Suprapubic skin (tissue), 4 donors: ENCODE measurements around the gene PPAT. TPM values are rescaled to one million over a fixed set of nuclear protein-coding genes. Genes with fewer than 3 reads are reported as not detected.

Source experiments
- DNase-seq, 2 donors: peaks; one replicate each; pipeline ENCODE4 v3.0.0-alpha.2; 2019; ENCODE audit warnings: low spot score in 2 of 2
- H3K27ac ChIP-seq: fragments of 200-600 bp; sonication (generic); one replicate; pipeline ENCODE4 v1.5.1; 2019
- H3K27me3 ChIP-seq: fragments of 200-600 bp; sonication (generic); one replicate; pipeline ENCODE4 v1.5.1; 2019
- H3K36me3 ChIP-seq: fragments of 200-600 bp; sonication (generic); one replicate; pipeline ENCODE4 v1.5.1; 2019
- H3K4me1 ChIP-seq: fragments of 200-600 bp; sonication (generic); one replicate; pipeline ENCODE4 v1.5.1; 2019
- H3K4me3 ChIP-seq: fragments of 200-600 bp; sonication (generic); one replicate; pipeline ENCODE4 v1.5.1; 2019; ENCODE audit warnings: mild to moderate bottlenecking
- H3K9me3 ChIP-seq: fragments of 200-600 bp; sonication (generic); one replicate; pipeline ENCODE4 v1.5.1; 2019
- CTCF ChIP-seq, 2 donors: fragments of 200-600 bp in 1 of 2; fragments of 450-650 bp in 1 of 2; sonication (generic) in 1 of 2; IDR thresholded peaks; one replicate each; pipeline ENCODE4 v1.5.1; 2016 to 2019; ENCODE audit warnings: antibody characterized with exemption in 2 of 2, mild to moderate bottlenecking in 1 of 2, moderate library complexity in 1 of 2
- EP300 ChIP-seq: sonication (generic); formaldehyde crosslinking; IDR thresholded peaks from one replicate; pipeline ENCODE4 v1.6.1; 2017; ENCODE audit warnings: antibody characterized with exemption
- POLR2A ChIP-seq, 2 donors: fragments of 450-650 bp; IDR thresholded peaks; one replicate each; pipeline ENCODE4 v1.6.1; 2017; ENCODE audit warnings: antibody characterized with exemption in 2 of 2, mild to moderate bottlenecking in 2 of 2, moderate library complexity in 2 of 2
- POLR2AphosphoS5 ChIP-seq, 3 donors: sonication (generic); formaldehyde crosslinking; IDR thresholded peaks; one replicate each; pipeline ENCODE4 v1.6.1; 2017; ENCODE audit warnings: antibody characterized with exemption in 3 of 3
- WGBS: methylation state at CpG from one replicate; pipeline ENCODE4 v1.1.5; 2018; 5-methylcytosine and 5-hydroxymethylcytosine counted together
- total RNA-seq, 4 donors: library from RNA; depleted of rRNA; stranded (reverse); fragments of >200 nt; gene quantifications; one replicate each; pipeline ENCODE4 v1.1.0, GENCODE V29; 2016

PPAT gene
- total RNA-seq, 4 donors from 2014 or later: 7.1 to 10.0 (median 7.7) TPM

- TF ChIP-seq POLR2AphosphoS5 (IDR thresholded peaks at IDR 0.05) (peak; percentile 38 to 83 (median 59)), CTCF (IDR thresholded peaks at IDR 0.05) (no peak), EP300 (no peak), POLR2A (IDR thresholded peaks at IDR 0.05) (no peak)
- DNase-seq: no peak
- 16% methylated on average over 4 of the region's 4 CpGs for WGBS
- Histone ChIP-seq H3K27ac (peak overlapping the region; percentile 67), H3K36me3 (peaks cover 4% of the 10 kb centered on the region), H3K9me3 (no peaks in the 10 kb centered on the region), H3K4me3 (peak overlapping the region; percentile 21), H3K4me1 (peaks cover 24% of the 10 kb centered on the region), H3K27me3 (no peaks in the 10 kb centered on the region)
These were observed 25.0 kb downstream of the PPAT start for GRCh38 chr4:56410247-56411062.

DNA sequence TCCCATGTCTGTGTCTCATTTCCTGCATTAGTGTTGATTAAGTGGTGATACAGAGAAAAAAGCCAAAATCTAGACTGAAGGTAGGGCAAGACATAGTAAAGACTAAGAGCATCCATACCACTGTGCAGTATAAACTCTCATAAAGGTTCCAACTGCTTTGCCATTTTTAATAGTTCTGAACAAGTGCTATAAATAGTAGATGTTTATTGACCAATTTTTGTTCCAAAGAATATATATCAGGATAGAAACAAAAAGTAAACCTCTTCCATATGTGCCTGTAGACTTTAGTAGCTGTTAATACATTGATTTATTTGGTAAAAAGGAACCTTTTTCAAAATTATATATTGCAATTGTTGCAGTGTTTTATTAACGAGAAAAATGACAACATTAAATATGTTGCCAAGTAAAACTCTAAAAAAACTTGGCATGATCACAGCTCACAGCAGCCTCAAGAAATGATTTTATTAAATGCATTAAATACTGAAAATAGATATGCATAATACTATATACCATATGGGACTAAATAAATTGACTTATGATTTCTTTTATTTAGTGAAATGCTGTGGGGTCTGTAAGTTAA lies 25.8 kb downstream of the PPAT start:
- WGBS: 9% methylated on average over 1 of the region's 1 CpG
- H3K4me1 ChIP-seq: peaks cover 24% of the 10 kb centered on the region
- DNase-seq: no peak
- H3K4me3 ChIP-seq: peak overlapping the region; percentile 21
- H3K27me3 ChIP-seq: no peaks in the 10 kb centered on the region
- TF ChIP-seq POLR2AphosphoS5 (IDR thresholded peaks at IDR 0.05) (no peak), CTCF (IDR thresholded peaks at IDR 0.05) (no peak), EP300 (no peak), POLR2A (IDR thresholded peaks at IDR 0.05) (no peak)
- H3K27ac ChIP-seq: peak overlapping the region; percentile 67
- H3K9me3 ChIP-seq: no peaks in the 10 kb centered on the region
- peaks cover 10% of the 10 kb centered on the region for H3K36me3 ChIP-seq

- no peak overlapping the region for H3K4me3 ChIP-seq
- H3K27me3 ChIP-seq: no peaks in the 10 kb centered on the region
- TF ChIP-seq POLR2AphosphoS5 (IDR thresholded peaks at IDR 0.05) (no peak), CTCF (IDR thresholded peaks at IDR 0.05) (no peak), EP300 (no peak), POLR2A (IDR thresholded peaks at IDR 0.05) (no peak)
- H3K27ac ChIP-seq: no peak overlapping the region
- no peak for DNase-seq
- 93% methylated on average over 2 of the region's 2 CpGs for WGBS
- H3K9me3 ChIP-seq: no peaks in the 10 kb centered on the region
- peaks cover 24% of the 10 kb centered on the region for H3K4me1 ChIP-seq
- peaks cover 10% of the 10 kb centered on the region for H3K36me3 ChIP-seq
These were observed 26.4 kb downstream of the PPAT start for GRCh38 chr4:56408978-56409377.

- no peak overlapping the region for H3K4me3 ChIP-seq
- TF ChIP-seq CTCF (IDR thresholded peaks at IDR 0.05) (no peak), EP300 (no peak), POLR2AphosphoS5 (IDR thresholded peaks at IDR 0.05) (no peak), POLR2A (IDR thresholded peaks at IDR 0.05) (no peak)
- WGBS: 91% methylated on average over 4 of the region's 4 CpGs
These were observed 29.3 kb downstream of the PPAT start for GRCh38 chr4:56406151-56406550.

GRCh38 chr4:56405016-56405415 lies 30.4 kb downstream of the PPAT start:
- Histone ChIP-seq H3K9me3 (no peaks in the 10 kb centered on the region), H3K4me1 (peaks cover 10% of the 10 kb centered on the region), H3K36me3 (peaks cover 23% of the 10 kb centered on the region), H3K27me3 (no peaks in the 10 kb centered on the region), H3K27ac (no peak overlapping the region), H3K4me3 (no peak overlapping the region)
- 91% methylated on average over 1 of the region's 1 CpG for WGBS
- no peak for TF ChIP-seq EP300
- TF ChIP-seq POLR2AphosphoS5 (IDR thresholded peaks at IDR 0.05): no peak
- no peak for TF ChIP-seq CTCF (IDR thresholded peaks at IDR 0.05)
- TF ChIP-seq POLR2A (IDR thresholded peaks at IDR 0.05): no peak
- DNase-seq: no peak

More at GRCh38 chr4:56406151-56406550, 29.3 kb downstream of the PPAT start:
- Histone ChIP-seq H3K9me3 (no peaks in the 10 kb centered on the region), H3K27ac (no peak overlapping the region), H3K27me3 (no peaks in the 10 kb centered on the region), H3K36me3 (peaks cover 19% of the 10 kb centered on the region), H3K4me1 (peaks cover 20% of the 10 kb centered on the region)
- no peak for DNase-seq
